GM21825 (cell line): Measurements from ENCODE around the gene IER5.
A peak's percentile ranks its signal among the peaks of the same experiment; 100 is the strongest.
"Not testable (repeated sequence)": the region's sequence is repeated elsewhere in the genome, so short reads cannot be mapped to it uniquely, and the experiment has no call there.

Experiments used
- ATAC-seq: cut with Tn5 transposase; IDR thresholded peaks from one replicate; pipeline ENCODE4 v1.9.1; 2021; ENCODE audit warnings: mild to moderate bottlenecking, moderate library complexity; ENCODE audit not compliant: unreplicated experiment

Gene IER5

DNA sequence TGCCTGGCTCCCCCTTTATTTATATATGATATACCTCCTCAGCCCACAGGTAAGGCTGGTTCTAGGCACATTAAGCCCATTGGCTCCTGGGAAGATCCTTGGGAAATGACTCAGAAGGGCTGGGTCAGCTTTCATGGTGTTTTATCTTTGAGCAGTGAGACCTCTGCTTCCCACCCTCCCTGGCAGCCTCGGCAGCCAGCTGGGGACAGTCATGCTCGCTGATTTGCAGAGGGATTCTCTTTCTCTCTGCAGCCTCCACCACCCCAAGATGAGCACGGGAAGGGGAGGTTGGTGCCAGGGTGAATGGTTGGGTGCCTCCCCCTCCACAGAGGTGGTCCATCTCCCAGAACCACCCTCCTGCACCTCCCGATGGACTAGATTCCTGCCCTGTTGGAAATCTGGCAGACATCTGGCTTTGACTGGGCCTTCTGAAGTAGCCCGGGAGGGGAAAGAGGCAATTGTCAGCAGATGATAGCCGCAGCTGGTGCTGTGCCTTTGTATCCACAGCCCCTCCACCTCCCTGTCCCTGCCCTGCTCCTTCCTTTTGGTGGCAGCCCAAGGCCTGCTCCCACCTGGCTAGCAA lies 24.6 kb downstream of the IER5 start:
- no peak for ATAC-seq

GRCh38 chr1:181114574-181115367 lies 26.3 kb downstream of the IER5 start:
- ATAC-seq, result no peak

GRCh38 chr1:181115368-181115684 lies 26.8 kb downstream of the IER5 start:
- ATAC-seq, result no peak

DNA sequence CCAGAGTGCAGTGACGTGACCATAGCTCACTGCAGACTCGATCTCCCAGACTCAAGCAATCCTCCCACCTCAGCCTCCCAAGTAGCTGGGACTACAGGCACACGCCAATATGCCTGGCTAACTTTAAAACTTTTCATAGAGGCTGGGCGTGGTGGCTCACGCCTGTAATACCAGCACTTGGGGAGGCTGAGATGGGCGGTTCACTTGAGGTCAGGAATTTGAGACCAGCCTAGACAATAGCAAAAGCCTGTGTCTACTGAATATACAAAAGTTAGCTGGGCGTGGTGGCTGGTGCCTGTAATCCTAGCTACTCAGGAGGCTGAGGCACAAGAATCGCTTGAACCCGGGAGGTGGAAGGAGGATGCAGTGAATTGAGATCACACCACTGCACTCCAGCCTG lies 27.5 kb downstream of the IER5 start:
- ATAC-seq, result not testable (repeated sequence)

DNA sequence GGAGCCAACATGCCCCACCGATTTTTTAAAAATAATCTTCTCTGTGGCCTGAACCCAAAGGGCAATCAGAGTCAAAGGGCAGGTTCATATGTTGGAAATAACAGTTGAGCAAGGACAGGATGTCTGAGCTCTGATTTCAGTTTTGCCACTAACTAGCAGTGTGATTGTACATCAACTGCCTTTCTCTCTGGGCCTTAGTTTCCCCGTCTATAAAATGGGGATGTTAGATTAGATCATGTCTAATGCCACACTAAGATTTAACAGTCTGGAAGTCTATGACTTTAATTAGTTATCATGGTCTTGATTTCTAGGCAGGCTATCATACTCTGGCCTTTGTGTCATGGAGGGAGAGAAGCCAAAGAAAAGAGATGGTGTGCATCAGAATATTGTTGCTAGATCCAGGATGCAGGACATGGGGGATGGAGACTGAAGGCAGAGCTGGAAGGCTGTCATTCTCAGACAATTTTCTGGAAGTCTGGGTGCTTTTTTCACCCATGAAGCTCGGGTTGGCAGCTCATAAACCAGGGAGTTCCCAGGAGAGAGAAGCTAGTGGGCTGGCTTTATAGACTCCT lies 28.4 kb downstream of the IER5 start:
- no peak for ATAC-seq

- ATAC-seq, result no peak
Measured at GRCh38 chr1:181117648-181118449, 29.3 kb downstream of the IER5 start.

DNA sequence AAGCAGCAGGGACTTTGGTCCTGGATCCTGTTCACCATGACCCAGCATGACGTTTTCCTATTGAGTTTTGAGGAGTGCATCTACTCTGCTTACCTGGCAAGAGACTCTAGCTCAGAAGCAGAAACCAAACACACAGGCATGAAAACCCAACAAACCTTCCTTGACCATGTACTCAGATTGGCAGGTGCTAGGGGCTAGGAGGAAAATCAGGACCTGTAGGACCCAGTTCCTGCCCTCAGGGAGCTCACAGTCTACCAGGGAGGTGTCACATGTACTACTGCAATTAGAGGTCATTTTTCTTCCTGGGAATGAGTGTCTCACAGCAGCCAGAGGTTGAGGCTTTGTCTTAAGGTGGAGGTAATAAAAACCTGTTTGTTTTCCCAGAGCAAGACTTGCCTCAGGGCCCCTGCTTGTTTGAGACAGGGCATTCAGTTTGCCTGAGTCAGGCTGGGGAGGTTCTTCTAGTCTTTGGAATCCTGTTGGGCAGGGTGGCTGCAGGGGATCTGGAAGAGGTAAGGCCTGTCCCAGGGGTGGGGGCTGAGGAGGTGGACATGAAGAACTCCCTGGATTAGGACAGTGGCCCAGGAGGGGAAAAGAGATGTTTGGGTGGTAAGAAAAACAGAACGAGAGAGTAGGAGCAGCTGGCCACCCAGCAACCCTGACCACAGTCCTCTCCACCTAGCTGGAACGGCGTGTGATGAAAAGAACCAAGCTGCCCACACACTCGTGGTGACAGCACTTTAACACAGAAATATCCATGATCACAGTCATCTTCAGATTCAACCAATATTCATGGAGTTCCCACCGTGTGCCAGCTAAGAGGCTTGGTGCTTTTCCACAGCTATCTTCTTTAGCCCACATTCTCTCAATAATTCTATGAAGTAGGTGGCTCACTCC lies 30.8 kb downstream of the IER5 start:
- ATAC-seq, result no peak

- no peak for ATAC-seq
Measured at GRCh38 chr1:181120924-181121323, 32.4 kb downstream of the IER5 start.

DNA sequence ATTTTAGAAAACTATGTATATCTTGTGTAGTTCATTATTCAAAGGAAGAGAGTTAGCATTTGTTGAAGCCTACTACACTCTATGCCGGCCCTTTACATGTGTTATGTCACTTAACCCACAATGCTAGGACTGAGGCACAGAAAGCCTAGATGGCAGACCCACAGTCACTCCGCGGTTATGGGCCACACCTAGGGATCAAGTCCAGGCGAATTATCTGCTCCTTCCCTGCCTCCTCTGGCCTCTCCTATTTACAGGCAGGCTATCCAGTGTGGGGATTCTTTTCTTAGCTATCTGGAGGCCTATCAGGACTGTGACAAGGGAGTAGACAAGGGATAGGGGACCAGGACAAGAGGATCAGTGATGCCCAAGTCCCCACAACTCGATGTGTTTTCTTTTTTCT lies 33.0 kb downstream of the IER5 start:
- no peak for ATAC-seq

DNA sequence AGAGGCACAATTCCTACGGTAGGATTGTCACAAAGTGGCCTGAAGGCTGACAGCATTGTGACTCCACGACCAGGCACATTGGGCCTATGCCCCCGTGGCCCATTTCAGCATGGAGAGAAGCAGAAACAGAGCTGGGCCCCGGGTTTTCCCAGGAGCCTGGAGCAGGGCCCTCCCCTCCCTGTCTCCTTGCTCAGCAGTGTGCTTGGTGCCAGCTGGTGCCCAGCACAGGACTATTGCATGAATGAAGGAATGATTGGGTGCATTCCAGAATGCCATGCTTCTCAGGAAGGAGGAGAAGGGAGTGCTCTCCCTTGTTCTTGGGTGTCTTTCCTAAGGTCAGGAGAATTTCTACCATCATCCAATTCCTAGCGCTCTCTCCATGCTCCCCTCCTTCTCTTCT lies 33.7 kb downstream of the IER5 start:
- ATAC-seq, result no peak

DNA sequence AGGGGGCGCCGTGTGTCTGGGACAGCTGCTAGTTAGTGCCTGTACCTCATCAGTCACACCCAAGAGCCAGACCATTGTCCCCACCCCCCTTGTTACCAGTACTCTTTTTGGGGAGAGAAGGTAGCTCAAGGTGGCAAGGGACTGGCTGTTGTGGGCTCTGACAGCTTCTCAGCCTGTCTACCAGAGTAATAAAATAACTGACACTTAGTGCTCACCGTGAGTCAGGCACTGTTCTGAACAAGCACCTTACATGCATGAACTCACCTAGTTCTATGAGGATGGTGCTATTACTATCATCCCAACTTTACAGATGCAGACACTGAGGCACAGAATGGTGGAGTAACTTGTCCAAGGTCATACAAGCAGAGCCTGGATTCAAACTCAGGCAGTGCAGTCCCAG lies 34.7 kb downstream of the IER5 start:
- ATAC-seq, result no peak

DNA sequence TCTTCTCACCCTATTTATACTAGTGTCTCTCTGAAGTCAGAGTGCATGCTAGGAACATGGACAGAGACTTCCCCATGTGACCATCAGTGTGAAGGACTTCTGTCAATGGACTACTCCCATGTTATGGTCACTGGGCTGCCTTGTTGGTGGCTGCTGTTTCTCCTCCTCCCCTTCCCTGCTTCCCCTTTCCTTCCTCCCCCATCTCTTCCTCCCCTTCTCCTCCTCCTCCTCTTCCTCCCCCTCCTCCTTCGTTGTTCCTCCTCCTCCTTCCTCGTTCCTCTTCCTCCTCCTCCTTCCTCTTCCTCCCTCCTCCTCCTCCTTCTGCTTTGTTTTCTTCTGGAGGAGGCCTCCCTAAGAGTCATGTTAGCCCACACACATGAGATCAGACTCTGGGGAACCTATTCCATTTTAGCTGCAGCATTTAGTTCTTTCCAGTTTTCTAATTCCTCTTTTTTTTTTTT lies 35.8 kb downstream of the IER5 start:
- no peak for ATAC-seq

DNA sequence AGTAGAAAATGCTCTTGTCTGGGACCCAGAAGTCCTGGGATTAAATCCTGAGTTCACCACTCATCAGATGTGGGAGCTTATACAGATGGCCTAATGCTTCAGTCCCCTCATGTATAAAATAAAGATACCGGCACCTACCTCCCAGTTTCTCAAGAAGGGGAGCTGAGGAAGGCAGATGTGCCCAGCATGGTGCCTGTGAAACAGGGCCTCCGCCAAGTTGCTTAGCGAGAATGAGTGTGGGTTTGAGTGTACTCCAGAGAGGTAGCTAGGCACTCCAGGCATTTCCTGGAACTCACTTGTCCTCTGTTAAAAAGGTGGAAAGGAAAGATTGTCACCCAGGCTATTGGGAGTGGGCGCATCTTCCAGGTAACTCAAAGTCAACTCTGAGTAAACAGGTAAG lies 37.8 kb downstream of the IER5 start:
- ATAC-seq, result no peak

DNA sequence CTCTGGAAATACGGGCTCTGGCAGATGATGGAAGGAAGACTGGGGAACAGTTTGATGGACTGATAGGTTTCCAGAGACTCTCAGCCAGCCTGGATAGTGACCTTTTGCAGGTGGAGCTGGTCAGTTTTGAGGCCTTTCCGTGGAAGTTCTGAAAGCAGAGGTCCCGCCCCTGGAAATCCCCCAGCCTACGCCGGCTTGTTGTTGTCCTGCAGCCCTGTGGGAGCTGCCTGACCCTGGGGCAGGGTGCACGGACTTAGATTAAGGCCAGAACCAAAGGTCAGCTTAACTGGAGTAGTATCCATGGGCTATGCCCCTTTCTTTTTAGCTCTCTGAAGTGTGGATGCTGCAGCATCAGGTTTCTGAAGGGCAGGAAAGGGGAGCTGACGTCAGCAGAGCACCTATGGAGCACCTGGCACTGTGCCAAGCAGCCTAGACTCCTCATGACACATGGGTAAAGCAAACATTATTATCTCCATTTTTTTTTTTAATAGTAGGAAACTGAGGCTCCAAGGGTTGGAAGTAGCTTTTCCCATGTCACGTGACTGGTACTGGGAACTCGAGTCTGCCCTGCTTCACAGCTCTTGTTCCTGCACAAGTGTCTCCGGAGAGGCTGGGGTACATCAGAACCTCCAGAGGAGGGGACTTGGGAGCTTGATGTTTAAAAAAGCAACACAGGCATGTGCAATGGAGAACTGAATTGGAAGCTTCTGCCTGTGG lies 38.5 kb downstream of the IER5 start:
- no peak for ATAC-seq

- no peak for ATAC-seq
Measured at GRCh38 chr1:181127898-181128453, 39.5 kb downstream of the IER5 start.

DNA sequence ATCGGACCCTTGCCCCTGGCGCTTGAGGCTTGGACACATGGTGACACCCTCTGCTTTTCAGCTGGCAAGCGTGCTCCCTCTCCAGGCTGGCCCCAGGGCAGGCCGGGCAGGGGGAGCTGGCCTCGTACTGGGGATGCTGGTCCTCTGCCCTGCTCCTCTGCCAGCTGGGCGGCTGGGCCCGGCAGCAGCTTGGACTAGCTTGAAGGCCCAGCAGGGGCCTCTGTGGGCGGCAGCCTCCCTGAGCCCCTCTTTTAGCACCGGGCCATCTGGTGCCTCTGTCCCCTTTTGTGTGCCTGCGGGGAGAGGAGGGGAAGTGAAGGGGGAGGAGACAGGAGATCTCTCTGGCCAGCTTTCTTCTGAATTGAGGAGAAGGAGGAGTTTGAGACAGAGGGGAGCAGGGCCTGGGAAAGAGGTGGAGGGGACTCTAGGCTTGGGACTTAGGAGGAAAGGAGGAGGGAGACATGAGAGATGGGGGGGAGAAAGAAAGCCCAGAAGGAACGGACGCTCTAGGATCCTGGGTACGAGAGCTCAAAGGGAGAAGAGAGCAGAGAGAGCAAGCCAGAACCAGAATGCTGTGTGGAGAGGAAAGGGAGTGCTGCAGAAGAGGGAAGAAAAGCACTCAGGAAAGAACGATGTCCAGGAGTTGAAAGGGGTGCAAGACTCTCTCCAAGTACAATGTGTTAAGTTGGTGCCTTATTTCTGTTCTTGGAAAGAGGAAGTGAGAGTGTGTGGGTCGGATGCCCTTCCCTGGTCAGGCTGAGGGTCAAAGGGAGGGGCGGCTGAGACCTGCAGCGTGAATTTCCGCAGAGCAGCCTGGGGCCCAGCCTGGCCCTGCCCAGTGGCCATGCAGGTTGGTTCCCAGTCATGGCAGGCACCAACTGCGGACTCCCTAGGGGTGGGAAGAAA lies 40.3 kb downstream of the IER5 start:
- peak; percentile 44 for ATAC-seq

DNA sequence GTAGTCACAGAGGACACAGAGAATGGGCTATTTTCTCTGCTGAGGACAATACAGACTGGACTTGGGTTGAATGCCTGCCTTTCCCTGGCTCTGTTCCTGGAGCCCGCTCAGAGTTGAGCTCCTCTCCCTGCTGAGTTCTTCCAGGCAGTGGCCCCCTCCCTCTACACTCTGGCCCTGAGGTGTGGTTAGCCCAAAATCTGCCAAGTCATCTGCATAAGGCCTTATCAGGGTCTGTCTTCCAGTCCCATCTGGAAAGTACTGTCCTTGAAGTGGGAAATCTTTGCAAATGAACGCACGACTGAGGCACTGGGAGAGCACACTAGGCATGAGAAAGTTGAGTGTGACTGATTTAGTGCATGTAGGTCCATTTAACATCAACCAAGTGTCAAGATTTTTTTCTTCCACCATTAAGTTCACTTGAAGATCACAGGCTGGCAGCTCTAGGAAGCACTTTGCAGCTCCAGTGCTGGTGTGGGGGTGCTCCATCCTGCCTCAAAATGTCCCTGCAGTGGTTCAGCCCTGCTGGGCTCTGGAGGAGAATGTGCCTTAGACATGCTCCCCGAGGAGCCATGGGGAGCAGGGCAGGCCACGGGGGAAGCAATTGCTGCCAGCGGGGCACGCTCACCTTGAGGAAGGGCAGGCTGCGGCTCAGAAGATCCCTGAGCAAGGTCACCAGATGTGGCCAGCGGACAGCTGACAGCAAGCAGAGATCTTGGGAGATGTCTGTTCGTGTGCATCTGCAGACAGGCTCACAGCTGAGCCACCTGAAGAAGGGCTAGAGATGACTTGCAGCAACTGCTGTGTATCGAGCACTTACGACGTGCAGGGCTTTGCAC lies 41.5 kb downstream of the IER5 start:
- ATAC-seq, result no peak
